ENCODE data around the gene MTHFD2L. TPM values are rescaled to one million over a fixed set of nuclear protein-coding genes. Genes with fewer than 3 reads are reported as not detected.

Gene MTHFD2L
- total RNA-seq, 1 experiment from 2014 or later, result 11.6 TPM

DNA sequence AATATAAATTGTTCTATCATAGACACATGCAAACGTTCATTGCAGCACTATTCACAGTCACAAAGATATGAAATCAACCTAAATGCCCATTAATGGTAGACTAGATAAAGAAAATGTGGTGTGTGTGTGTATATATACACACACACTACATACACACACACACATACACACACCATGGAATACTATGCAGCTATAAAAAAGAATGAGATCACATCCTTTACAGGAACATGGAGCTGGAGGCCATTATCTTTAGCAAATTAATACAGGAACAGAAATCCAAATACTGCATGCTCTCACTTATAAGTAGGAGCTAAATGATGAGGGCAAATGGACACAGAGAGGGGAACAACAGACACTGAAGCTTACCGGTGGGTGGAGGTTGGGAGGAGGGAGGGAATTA lies 65.2 kb downstream of the MTHFD2L start:
- Mint-ChIP-seq H3K9me3 (no peaks in the 10 kb centered on the region), H3K36me3 (ENCODE audit: insufficient read depth in 1 of 3, low read depth in 3 of 3) (no peaks in the 10 kb centered on the region; a peak in 1 of 7 replicates), H3K4me1 (peaks cover 13 to 14% of the 10 kb centered on the region in 2 experiments), H3K27ac (no peak overlapping the region), H3K4me3 (no peak overlapping the region), H3K27me3 (ENCODE audit: low read depth) (no peaks in the 10 kb centered on the region)
- H3K27ac ChIP-seq (ENCODE audit: insufficient read length, low read depth, low read length), result no peak overlapping the region
- no peak overlapping the region for H4K8ac ChIP-seq (replicated peaks; ENCODE audit: insufficient read length, low read depth, low read length)
- no peak overlapping the region for H2BK15ac ChIP-seq (ENCODE audit: low read depth, low read length)
- TF ChIP-seq, protein P1, sequence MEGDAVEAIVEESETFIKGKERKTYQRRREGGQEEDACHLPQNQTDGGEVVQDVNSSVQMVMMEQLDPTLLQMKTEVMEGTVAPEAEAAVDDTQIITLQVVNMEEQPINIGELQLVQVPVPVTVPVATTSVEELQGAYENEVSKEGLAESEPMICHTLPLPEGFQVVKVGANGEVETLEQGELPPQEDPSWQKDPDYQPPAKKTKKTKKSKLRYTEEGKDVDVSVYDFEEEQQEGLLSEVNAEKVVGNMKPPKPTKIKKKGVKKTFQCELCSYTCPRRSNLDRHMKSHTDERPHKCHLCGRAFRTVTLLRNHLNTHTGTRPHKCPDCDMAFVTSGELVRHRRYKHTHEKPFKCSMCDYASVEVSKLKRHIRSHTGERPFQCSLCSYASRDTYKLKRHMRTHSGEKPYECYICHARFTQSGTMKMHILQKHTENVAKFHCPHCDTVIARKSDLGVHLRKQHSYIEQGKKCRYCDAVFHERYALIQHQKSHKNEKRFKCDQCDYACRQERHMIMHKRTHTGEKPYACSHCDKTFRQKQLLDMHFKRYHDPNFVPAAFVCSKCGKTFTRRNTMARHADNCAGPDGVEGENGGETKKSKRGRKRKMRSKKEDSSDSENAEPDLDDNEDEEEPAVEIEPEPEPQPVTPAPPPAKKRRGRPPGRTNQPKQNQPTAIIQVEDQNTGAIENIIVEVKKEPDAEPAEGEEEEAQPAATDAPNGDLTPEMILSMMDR (conservative IDR thresholded peaks at IDR 0.05), result no peak
- H3K23me2 ChIP-seq (ENCODE audit: insufficient read length, low read depth, low read length, poor library complexity, severe bottlenecking), result no peaks in the 10 kb centered on the region
- no peak overlapping the region for H3K23ac ChIP-seq (ENCODE audit: insufficient read length, low read depth, low read length)
- H3K4me1 ChIP-seq (ENCODE audit: insufficient read depth, low read length), result peaks cover 2% of the 10 kb centered on the region; the same call in 1 of the 2 replicates
- H3K9ac ChIP-seq (ENCODE audit: extremely low read depth, insufficient read length, low read length), result no peak overlapping the region
- H4K20me1 ChIP-seq (ENCODE audit: control insufficient read depth, insufficient read depth, insufficient read length), result no peaks in the 10 kb centered on the region
- no peak overlapping the region for H2BK12ac ChIP-seq (ENCODE audit: insufficient read length, low read depth, low read length)
- no peak overlapping the region for H4K91ac ChIP-seq (ENCODE audit: insufficient read length, low read depth, low read length)
- H3K9me3 ChIP-seq (ENCODE audit: control insufficient read depth, low read depth, low read length), result no peaks in the 10 kb centered on the region
- H3K4me2 ChIP-seq (ENCODE audit: insufficient read depth, insufficient read length, low read length), result no peak overlapping the region
- H2BK5ac ChIP-seq (ENCODE audit: insufficient read length, low read length), result no peak overlapping the region
- H3K14ac ChIP-seq (ENCODE audit: insufficient read depth, low read length), result no peak overlapping the region
- H2BK20ac ChIP-seq (ENCODE audit: low read depth, low read length, poor library complexity, severe bottlenecking), result no peak overlapping the region
- H2AFZ ChIP-seq (ENCODE audit: low read length), result no peak overlapping the region
- H3T11ph ChIP-seq (ENCODE audit: low read length), result no peak overlapping the region
- H3K56ac ChIP-seq (ENCODE audit: insufficient read length, low read depth, low read length), result no peak overlapping the region
- no peaks in the 10 kb centered on the region for H3K79me1 ChIP-seq (ENCODE audit: insufficient read depth, low read depth, low read length, poor library complexity, severe bottlenecking)
- WGBS (ENCODE audit: extremely low coverage, insufficient read length, low lambda C conversion rate), result no CpG with 5 or more reads among the region's 2 CpGs
- no peak overlapping the region for H2AK5ac ChIP-seq (ENCODE audit: insufficient read length, low read length)
- no peak overlapping the region for H3K18ac ChIP-seq (ENCODE audit: insufficient read length, low read depth, low read length)
- H3K79me2 ChIP-seq (ENCODE audit: insufficient read depth, low read length), result no peaks in the 10 kb centered on the region
- H3K27me3 ChIP-seq (ENCODE audit: insufficient read depth, low read length), result no peaks in the 10 kb centered on the region
- no peak overlapping the region for H2BK120ac ChIP-seq (ENCODE audit: low read depth, low read length, poor library complexity, severe bottlenecking)
- no peak overlapping the region for H3K4ac ChIP-seq (ENCODE audit: low read depth, low read length)
- no peak for DNase-seq
- no peak overlapping the region for H4K5ac ChIP-seq (ENCODE audit: insufficient read length, low read depth, low read length)

All from H9 (cell line).